NCI-H2029 (cell line): ENCODE data around the gene RBBP7.
A peak's percentile ranks its signal among the peaks of the same experiment; 100 is the strongest.

ENCODE experiments used
- DNase-seq: peaks from one replicate; lab custom pipeline; 2025; lab: John Stamatoyannopoulos, UW

Gene RBBP7

GRCh38 chrX:16870095-16870861, at the start of gene RBBP7:
Gene RBBP7 (minus strand): TSS chrX:16870362. CDS start chrX:16870053, 309 bp downstream.
- peak; percentile 79 for DNase-seq

GRCh38 chrX:16918979-16919378, 48.8 kb upstream of the RBBP7 start:
- DNase-seq = no peak

GRCh38 chrX:16917120-16917519, 47.0 kb upstream of the RBBP7 start:
- DNase-seq = no peak

GRCh38 chrX:16916561-16916960, 46.4 kb upstream of the RBBP7 start:
- no peak for DNase-seq

GRCh38 chrX:16914058-16914457, 43.9 kb upstream of the RBBP7 start:
- no peak for DNase-seq

- DNase-seq = no peak
Observed at GRCh38 chrX:16910376-16910775, 40.2 kb upstream of the RBBP7 start.

- no peak for DNase-seq
Observed at GRCh38 chrX:16903274-16904022, 33.3 kb upstream of the RBBP7 start.

GRCh38 chrX:16897445-16897844, 27.3 kb upstream of the RBBP7 start:
- peak; percentile 11 for DNase-seq

GRCh38 chrX:16892504-16893362, 22.6 kb upstream of the RBBP7 start:
- DNase-seq = peak; percentile 77

- no peak for DNase-seq
Observed at GRCh38 chrX:16885628-16886027, 15.5 kb upstream of the RBBP7 start.

GRCh38 chrX:16883487-16883804, 13.3 kb upstream of the RBBP7 start:
- no peak for DNase-seq

GRCh38 chrX:16882702-16883486, 12.7 kb upstream of the RBBP7 start:
- peak; percentile 67 for DNase-seq

- peak; percentile 78 for DNase-seq
Observed at GRCh38 chrX:16882169-16882568, 12.0 kb upstream of the RBBP7 start.

- no peak for DNase-seq
Observed at GRCh38 chrX:16876696-16877095, 6.5 kb upstream of the RBBP7 start.

- DNase-seq = no peak
Observed at GRCh38 chrX:16874458-16875095, 4.4 kb upstream of the RBBP7 start.

- peak; percentile 29 for DNase-seq
Observed at GRCh38 chrX:16873106-16873505, 2.9 kb upstream of the RBBP7 start.

- no peak for DNase-seq
Observed at GRCh38 chrX:16870862-16871815, 977 bp upstream of the RBBP7 start.

- no peak for DNase-seq
Observed at GRCh38 chrX:16869393-16870094, 618 bp downstream of the RBBP7 start.

GRCh38 chrX:16868920-16869319, 1.2 kb downstream of the RBBP7 start:
- no peak for DNase-seq
